ENCODE measurements around the gene OR8B3. TPM values are rescaled to one million over a fixed set of nuclear protein-coding genes. Genes with fewer than 3 reads are reported as not detected.
"Not testable (repeated sequence)": the region's sequence is repeated elsewhere in the genome, so short reads cannot be mapped to it uniquely, and the experiment has no call there.

OR8B3 gene
- total and polyA plus RNA-seq, 2 donors (not counting 3 experiments of a cell fraction or from before 2014, with no cell fraction given) = not detected

DNA sequence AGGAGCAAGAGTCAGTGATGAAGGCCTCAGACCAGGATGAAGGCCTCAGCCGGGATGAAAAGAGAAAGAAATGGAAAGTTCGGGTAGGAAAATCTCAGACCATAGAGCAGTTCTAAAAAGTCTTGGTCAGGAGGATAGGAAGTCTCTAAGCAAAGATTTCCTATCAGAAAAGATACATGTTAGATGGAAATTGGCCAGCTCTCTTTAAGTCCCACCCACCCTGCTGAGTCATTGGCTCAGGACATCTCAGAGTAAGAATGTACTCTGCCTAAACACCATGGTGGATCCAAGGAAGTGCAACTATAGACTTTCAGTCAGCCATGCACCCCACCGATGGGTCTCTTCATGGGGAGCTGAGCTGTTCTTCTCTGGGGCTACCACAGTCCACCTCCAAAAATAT lies 4.4 kb downstream of the OR8B3 start:
- TF ChIP-seq MYC (IDR thresholded peaks at IDR 0.05; ENCODE audit: low read depth, low read length) (no peak), JUN (IDR thresholded peaks at IDR 0.05; ENCODE audit: borderline replicate concordance, insufficient read depth, insufficient read length, low read depth) (no peak)
- no peaks in the 10 kb centered on the region for H3K4me1 ChIP-seq (ENCODE audit: control insufficient read depth, extremely low read depth, insufficient read depth, low read length)
- H3K9me3 ChIP-seq (replicated peaks; ENCODE audit: control insufficient read depth, insufficient read depth, low read length) = no peaks in the 10 kb centered on the region
- H4K20me1 ChIP-seq (replicated peaks; ENCODE audit: control insufficient read depth, extremely low read depth, insufficient read depth, low read length) = no peaks in the 10 kb centered on the region
- no peak overlapping the region for H3K4me2 ChIP-seq (ENCODE audit: insufficient read depth, low read length)
- H3K27me3 ChIP-seq (ENCODE audit: control insufficient read depth in 2 of 2, insufficient read depth in 2 of 2, low read length in 2 of 2) = no peaks in the 10 kb centered on the region
- no peak overlapping the region for H2AFZ ChIP-seq (ENCODE audit: low read depth, low read length)
- H3K4me3 ChIP-seq (replicated peaks in 1 of 3; ENCODE audit: insufficient read depth in 1 of 3, low read depth in 1 of 3, low read length in 3 of 3) = no peak overlapping the region
- no peaks in the 10 kb centered on the region for H3K9me1 ChIP-seq (replicated peaks; ENCODE audit: control insufficient read depth, extremely low read depth, insufficient read depth, low read length)
- POLR2A ChIA-PET = no interaction called here
- H3K79me2 ChIP-seq (ENCODE audit: control insufficient read depth, insufficient read depth, low read length) = no peaks in the 10 kb centered on the region
- no peaks in the 10 kb centered on the region for H3K36me3 ChIP-seq (ENCODE audit: control insufficient read depth in 2 of 2, extremely low read depth in 1 of 2, insufficient read depth in 2 of 2, low read length in 2 of 2)
- no TSS peak for BruUV-seq (replicated peaks)
- DNase-seq (ENCODE audit: low read depth, low spot score) = no peak
- dilution Hi-C loops (cut with MboI; ENCODE audit: extremely low pct_ligation_motif_present, low sequenced_read_pairs) = no loop called here
- no peak overlapping the region for H3K9ac ChIP-seq (replicated peaks; ENCODE audit: extremely low read depth, insufficient read depth, low read length)
- intact Hi-C loops (cut with micrococcal nuclease) = no loop called here
- CTCF ChIA-PET = interaction anchor here (0.6 kb wide), 1 partner anchor 598 kb away, joined by 3 read pairs; no protein-coding TSS in a partner anchor
- H3K27ac ChIP-seq (ENCODE audit: insufficient read depth, low read depth, low read length) = no peak overlapping the region
- FAIRE-seq = no peak

GRCh38 chr11:124384399-124384798 lies 14.4 kb downstream of the OR8B3 start, which contains the start of gene OR8B2:
TSS of gene OR8B2 (minus strand) at chr11:124384499. CDS start at chr11:124383343, 1,156 bp downstream.
- dilution Hi-C loops (cut with MboI; ENCODE audit: extremely low pct_ligation_motif_present, low sequenced_read_pairs) = no loop called here
- Histone ChIP-seq H3K9me3 (replicated peaks; ENCODE audit: control insufficient read depth, insufficient read depth, low read length) (no peaks in the 10 kb centered on the region), H3K79me2 (ENCODE audit: control insufficient read depth, insufficient read depth, low read length) (no peaks in the 10 kb centered on the region), H3K36me3 (ENCODE audit: control insufficient read depth in 2 of 2, extremely low read depth in 1 of 2, insufficient read depth in 2 of 2, low read length in 2 of 2) (no peaks in the 10 kb centered on the region), H3K27me3 (ENCODE audit: control insufficient read depth in 2 of 2, insufficient read depth in 2 of 2, low read length in 2 of 2) (no peaks in the 10 kb centered on the region), H3K4me1 (ENCODE audit: control insufficient read depth, extremely low read depth, insufficient read depth, low read length) (no peaks in the 10 kb centered on the region), H3K27ac (ENCODE audit: insufficient read depth, low read depth, low read length) (no peak within 1 kb of the TSS), H3K4me2 (ENCODE audit: insufficient read depth, low read length) (no peak within 1 kb of the TSS), H3K9ac (replicated peaks; ENCODE audit: extremely low read depth, insufficient read depth, low read length) (no peak within 1 kb of the TSS), H3K4me3 (replicated peaks in 1 of 3; ENCODE audit: insufficient read depth in 1 of 3, low read depth in 1 of 3, low read length in 3 of 3) (no peak within 1 kb of the TSS), H4K20me1 (replicated peaks; ENCODE audit: control insufficient read depth, extremely low read depth, insufficient read depth, low read length) (no peaks in the 10 kb centered on the region), H3K9me1 (replicated peaks; ENCODE audit: control insufficient read depth, extremely low read depth, insufficient read depth, low read length) (no peaks in the 10 kb centered on the region), H2AFZ (ENCODE audit: low read depth, low read length) (no peak within 1 kb of the TSS)
- intact Hi-C loops (cut with micrococcal nuclease) = no loop called here
- FAIRE-seq = no peak
- TF ChIP-seq POLR2A (IDR thresholded peaks at IDR 0.05; ENCODE audit: low read depth, low read length) (no peak), JUN (IDR thresholded peaks at IDR 0.05; ENCODE audit: borderline replicate concordance, insufficient read depth, insufficient read length, low read depth) (no peak), MAX (IDR thresholded peaks at IDR 0.05; ENCODE audit: insufficient read depth, insufficient read length) (no peak), GATA2 (IDR thresholded peaks at IDR 0.05; ENCODE audit: insufficient read depth, insufficient read length, low read depth, low read length) (no peak), EZH2 (IDR thresholded peaks at IDR 0.05; ENCODE audit: borderline replicate concordance, low read depth, low read length, severe bottlenecking) (no peak)
- TF ChIP-seq, protein P1, sequence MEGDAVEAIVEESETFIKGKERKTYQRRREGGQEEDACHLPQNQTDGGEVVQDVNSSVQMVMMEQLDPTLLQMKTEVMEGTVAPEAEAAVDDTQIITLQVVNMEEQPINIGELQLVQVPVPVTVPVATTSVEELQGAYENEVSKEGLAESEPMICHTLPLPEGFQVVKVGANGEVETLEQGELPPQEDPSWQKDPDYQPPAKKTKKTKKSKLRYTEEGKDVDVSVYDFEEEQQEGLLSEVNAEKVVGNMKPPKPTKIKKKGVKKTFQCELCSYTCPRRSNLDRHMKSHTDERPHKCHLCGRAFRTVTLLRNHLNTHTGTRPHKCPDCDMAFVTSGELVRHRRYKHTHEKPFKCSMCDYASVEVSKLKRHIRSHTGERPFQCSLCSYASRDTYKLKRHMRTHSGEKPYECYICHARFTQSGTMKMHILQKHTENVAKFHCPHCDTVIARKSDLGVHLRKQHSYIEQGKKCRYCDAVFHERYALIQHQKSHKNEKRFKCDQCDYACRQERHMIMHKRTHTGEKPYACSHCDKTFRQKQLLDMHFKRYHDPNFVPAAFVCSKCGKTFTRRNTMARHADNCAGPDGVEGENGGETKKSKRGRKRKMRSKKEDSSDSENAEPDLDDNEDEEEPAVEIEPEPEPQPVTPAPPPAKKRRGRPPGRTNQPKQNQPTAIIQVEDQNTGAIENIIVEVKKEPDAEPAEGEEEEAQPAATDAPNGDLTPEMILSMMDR (IDR thresholded peaks at IDR 0.05; ENCODE audit: extremely low read depth in 1 of 2, insufficient read depth in 1 of 2, low read depth in 1 of 2, low read length in 2 of 2) = no peak
- no TSS peak for BruUV-seq (replicated peaks)
- no peak for DNase-seq (ENCODE audit: low read depth, low spot score)
- POLR2A ChIA-PET = no interaction called here
- CTCF ChIA-PET = no interaction called here

DNA sequence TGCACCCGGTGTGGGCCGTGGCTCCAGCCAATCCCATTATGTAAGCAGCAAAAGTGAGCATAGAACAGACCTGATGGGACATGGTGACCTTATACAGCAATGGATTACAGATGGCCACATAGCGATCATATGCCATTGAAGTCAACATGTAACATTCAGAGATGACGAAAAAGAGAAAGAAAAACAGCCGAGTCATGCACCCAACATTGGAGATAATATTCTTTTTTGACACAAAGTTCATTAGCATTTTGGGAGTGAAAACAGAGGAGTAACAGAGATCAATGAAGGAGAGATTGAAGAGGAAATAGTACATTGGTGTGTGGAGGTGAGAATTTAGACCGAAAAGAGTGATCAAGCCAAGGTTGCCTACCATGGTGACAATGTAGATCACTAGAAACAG lies 16.0 kb downstream of the OR8B3 start:
- H2AFZ ChIP-seq (ENCODE audit: low read depth, low read length); BruUV-seq (replicated peaks); dilution Hi-C loops (cut with MboI; ENCODE audit: extremely low pct_ligation_motif_present, low sequenced_read_pairs); H3K27me3 ChIP-seq (ENCODE audit: control insufficient read depth in 2 of 2, insufficient read depth in 2 of 2, low read length in 2 of 2); H3K27ac ChIP-seq (ENCODE audit: insufficient read depth, low read depth, low read length); H4K20me1 ChIP-seq (replicated peaks; ENCODE audit: control insufficient read depth, extremely low read depth, insufficient read depth, low read length); FAIRE-seq; H3K4me1 ChIP-seq (ENCODE audit: control insufficient read depth, extremely low read depth, insufficient read depth, low read length); H3K4me2 ChIP-seq (ENCODE audit: insufficient read depth, low read length); CTCF ChIA-PET; intact Hi-C loops (cut with micrococcal nuclease); H3K79me2 ChIP-seq (ENCODE audit: control insufficient read depth, insufficient read depth, low read length); DNase-seq (ENCODE audit: low read depth, low spot score); H3K36me3 ChIP-seq (ENCODE audit: control insufficient read depth in 2 of 2, extremely low read depth in 1 of 2, insufficient read depth in 2 of 2, low read length in 2 of 2); H3K4me3 ChIP-seq (replicated peaks in 1 of 3; ENCODE audit: insufficient read depth in 1 of 3, low read depth in 1 of 3, low read length in 3 of 3); POLR2A ChIA-PET; H3K9me1 ChIP-seq (replicated peaks; ENCODE audit: control insufficient read depth, extremely low read depth, insufficient read depth, low read length); H3K9ac ChIP-seq (replicated peaks; ENCODE audit: extremely low read depth, insufficient read depth, low read length); H3K9me3 ChIP-seq (replicated peaks; ENCODE audit: control insufficient read depth, insufficient read depth, low read length): not testable (repeated sequence)

Data from endothelial cell of umbilical vein (primary cell).